AG04449 (cell line): Measurements from ENCODE around the gene ZSCAN29.

Source experiments
- CTCF ChIA-PET: fragments of 350-600 bp; formaldehyde crosslinking; extraction: SDS; loops from one replicate; lab custom pipeline; 2021; ENCODE audit warnings: antibody characterized with exemption; lab: Yijun Ruan, JAX
- POLR2A ChIA-PET: fragments of 400-600, 350-600 bp; formaldehyde crosslinking; extraction: SDS; loops from one replicate; lab custom pipeline; 2020; ENCODE audit warnings: antibody characterized with exemption, inconsistent platforms; lab: Yijun Ruan, JAX
- DNase-seq: peaks from one replicate; pipeline ENCODE4 v3.0.0-alpha.2; 2010; ENCODE audit warnings: low read depth, low spot score
- H3K4me3 ChIP-seq: 2 replicates; pipeline ENCODE4 v1.5.1; 2011; ENCODE audit warnings: low read depth, mild to moderate bottlenecking, control low read depth, low read length
- TF ChIP-seq, protein P1 (sequence below): IDR thresholded peaks from one replicate; pipeline ENCODE4 v1.5.1; 2011; ENCODE audit warnings: mild to moderate bottlenecking, moderate library complexity, low read length, control low read depth, inconsistent platforms; ENCODE audit not compliant: insufficient read depth; ENCODE audit errors: missing control alignments

Gene ZSCAN29

DNA sequence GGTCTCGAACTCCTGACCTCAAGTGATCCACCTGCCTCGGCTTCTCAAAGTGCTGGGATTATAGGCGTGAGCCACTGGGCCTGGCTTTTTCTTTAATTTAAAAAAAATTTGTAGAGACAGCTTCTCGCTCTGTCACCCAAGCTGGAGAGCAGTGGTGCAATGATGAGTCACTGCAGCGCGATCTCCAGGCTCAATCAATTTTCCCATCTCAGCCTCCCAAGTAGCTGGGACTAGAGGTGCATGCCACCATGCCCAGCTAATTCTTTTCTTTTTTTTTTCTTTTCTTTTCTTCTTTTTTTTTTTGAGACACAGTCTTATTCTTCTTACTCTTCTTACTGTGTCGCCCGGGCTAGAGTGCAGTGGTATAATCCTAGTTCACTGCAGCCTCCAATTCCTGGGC is 19.9 kb upstream of the ZSCAN29 start:
- ChIA-PET CTCF (interaction anchor here (1.0 to 2.5 kb wide), 4 partner anchors 10 to 48 kb away, joined by 3 to 16 read pairs (median 6); no protein-coding TSS in a partner anchor), POLR2A (no interaction called here)
- DNase-seq = no peak

DNA sequence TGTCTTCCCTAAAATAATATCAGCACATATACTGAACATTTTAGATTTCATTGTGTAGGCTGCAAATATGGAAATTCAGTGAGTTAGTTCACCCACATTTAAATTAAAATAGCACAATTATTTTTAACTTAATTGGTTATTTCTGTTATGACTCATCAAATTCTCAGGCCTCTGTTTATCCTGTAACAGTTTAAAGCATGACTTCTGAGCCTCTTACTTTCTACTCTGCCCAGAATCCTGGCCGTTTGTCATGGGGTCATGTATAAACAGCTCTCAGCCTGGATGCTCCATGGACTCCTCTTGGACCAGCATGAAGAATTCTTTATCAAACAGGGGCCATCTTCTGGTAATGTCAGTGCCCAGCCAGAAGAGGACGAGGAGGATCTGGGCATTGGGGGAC is 12.2 kb upstream of the ZSCAN29 start:
- CTCF ChIA-PET = interaction anchor here (1.5 to 2.4 kb wide), 2 partner anchors 8 to 10 kb away, joined by 4 to 11 read pairs; no protein-coding TSS in a partner anchor
- DNase-seq = no peak
- TF ChIP-seq, protein P1, sequence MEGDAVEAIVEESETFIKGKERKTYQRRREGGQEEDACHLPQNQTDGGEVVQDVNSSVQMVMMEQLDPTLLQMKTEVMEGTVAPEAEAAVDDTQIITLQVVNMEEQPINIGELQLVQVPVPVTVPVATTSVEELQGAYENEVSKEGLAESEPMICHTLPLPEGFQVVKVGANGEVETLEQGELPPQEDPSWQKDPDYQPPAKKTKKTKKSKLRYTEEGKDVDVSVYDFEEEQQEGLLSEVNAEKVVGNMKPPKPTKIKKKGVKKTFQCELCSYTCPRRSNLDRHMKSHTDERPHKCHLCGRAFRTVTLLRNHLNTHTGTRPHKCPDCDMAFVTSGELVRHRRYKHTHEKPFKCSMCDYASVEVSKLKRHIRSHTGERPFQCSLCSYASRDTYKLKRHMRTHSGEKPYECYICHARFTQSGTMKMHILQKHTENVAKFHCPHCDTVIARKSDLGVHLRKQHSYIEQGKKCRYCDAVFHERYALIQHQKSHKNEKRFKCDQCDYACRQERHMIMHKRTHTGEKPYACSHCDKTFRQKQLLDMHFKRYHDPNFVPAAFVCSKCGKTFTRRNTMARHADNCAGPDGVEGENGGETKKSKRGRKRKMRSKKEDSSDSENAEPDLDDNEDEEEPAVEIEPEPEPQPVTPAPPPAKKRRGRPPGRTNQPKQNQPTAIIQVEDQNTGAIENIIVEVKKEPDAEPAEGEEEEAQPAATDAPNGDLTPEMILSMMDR = no peak
- POLR2A ChIA-PET = no interaction called here
- H3K4me3 ChIP-seq = no peak overlapping the region

More for the DNA sequence above, 19.9 kb upstream of the ZSCAN29 start:
- H3K4me3 ChIP-seq = no peak overlapping the region
- TF ChIP-seq, protein P1 = no peak

GRCh38 chr15:43382310-43382709 is 11.5 kb upstream of the ZSCAN29 start:
- ChIA-PET CTCF (interaction anchor here (1.0 to 2.4 kb wide), 3 partner anchors 9 to 15 kb away, joined by 3 to 5 read pairs (median 4); no protein-coding TSS in a partner anchor), POLR2A (no interaction called here)
- TF ChIP-seq, protein P1 = no peak
- DNase-seq = no peak
- H3K4me3 ChIP-seq = no peak overlapping the region

- CTCF ChIA-PET = interaction anchor here (1.0 to 1.5 kb wide), 3 partner anchors 8 to 12 kb away, joined by 3 to 7 read pairs (median 6); partner anchors contain the start of genes TUBGCP4 and ZSCAN29
- TF ChIP-seq, protein P1 = no peak
- H3K4me3 ChIP-seq = no peak overlapping the region
- POLR2A ChIA-PET = no interaction called here
- no peak for DNase-seq
These were observed 7.8 kb upstream of the ZSCAN29 start for GRCh38 chr15:43378601-43379000.

DNA sequence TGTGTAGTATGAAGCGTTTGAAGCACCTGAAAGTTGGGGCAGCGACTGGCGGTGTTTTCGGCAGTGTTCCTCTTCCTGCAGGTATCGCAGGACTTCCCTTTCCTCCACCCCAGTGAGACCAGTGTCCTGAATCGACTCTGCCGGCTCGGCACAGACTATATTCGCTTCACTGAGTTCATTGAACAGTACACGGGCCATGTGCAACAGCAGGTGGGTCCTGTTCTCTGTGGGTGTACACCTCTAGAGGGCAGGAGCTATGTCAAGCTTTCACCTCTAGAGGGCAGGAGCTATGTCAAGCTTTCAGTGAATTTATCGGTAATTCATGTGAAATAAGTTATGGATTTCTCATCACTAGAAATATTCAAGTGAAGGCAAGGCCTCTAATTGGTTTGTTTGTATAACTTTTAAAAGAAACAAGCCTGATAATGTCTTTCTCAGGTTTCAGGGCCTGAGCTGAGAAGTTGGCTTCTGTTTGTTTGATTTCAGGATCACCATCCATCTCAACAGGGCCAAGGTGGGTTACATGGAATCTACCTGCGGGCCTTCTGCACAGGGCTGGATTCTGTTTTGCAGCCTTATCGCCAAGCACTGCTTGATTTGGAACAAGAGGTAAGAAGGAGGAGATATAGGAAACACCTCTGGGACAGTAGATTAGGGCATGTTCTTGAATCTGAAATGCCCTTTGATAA is 5.3 kb upstream of the ZSCAN29 start:
- no peak for DNase-seq
- TF ChIP-seq, protein P1 = peak; percentile 71
- ChIA-PET CTCF (interaction anchor here (0.6 to 3.6 kb wide), 24 partner anchors 8 to 135 kb away, joined by 3 to 27 read pairs (median 5); no protein-coding TSS in a partner anchor), POLR2A (interaction anchor here (0.8 kb wide), 1 partner anchor 142 kb away, joined by 3 read pairs; no protein-coding TSS in a partner anchor)
- no peak overlapping the region for H3K4me3 ChIP-seq
